GM21423 (cell line): ENCODE measurements around the gene TCF4.

Experiments
- ATAC-seq: cut with Tn5 transposase; IDR thresholded peaks from one replicate; pipeline ENCODE4 v1.9.1; 2021; ENCODE audit warnings: mild to moderate bottlenecking, moderate library complexity; ENCODE audit not compliant: unreplicated experiment

TCF4 gene

DNA sequence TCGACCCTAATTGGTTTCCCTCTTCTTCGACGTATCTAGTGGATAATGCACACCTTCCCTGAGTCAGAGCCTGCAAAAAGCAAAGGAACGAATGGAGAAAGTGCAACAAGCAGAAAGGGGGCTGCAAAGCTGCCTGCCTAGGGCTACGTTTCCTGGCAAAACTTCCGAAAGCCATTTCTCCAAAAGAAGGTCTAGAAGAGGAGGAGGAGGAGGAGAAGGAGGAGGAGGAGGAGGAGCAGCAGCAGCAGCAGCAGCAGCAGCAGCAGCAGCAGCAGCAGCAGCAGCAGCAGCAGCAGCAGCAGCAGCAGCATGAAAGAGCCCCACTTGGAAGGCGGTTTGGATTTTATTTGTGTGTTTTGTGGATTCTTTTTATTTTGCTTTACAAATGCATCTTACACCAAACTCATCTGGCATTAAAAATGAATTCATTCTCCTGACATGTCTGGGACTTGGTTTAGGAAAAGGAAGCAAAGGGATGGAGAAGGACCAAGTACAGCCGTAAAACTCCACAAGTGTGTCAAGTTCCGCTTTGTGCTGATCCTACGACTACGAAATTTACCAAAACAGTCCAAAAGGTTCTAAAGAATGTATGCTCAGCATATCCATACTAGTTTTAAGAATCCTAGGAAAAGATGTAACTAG lies 2.0 kb downstream of the TCF4 start:
- no peak for ATAC-seq

DNA sequence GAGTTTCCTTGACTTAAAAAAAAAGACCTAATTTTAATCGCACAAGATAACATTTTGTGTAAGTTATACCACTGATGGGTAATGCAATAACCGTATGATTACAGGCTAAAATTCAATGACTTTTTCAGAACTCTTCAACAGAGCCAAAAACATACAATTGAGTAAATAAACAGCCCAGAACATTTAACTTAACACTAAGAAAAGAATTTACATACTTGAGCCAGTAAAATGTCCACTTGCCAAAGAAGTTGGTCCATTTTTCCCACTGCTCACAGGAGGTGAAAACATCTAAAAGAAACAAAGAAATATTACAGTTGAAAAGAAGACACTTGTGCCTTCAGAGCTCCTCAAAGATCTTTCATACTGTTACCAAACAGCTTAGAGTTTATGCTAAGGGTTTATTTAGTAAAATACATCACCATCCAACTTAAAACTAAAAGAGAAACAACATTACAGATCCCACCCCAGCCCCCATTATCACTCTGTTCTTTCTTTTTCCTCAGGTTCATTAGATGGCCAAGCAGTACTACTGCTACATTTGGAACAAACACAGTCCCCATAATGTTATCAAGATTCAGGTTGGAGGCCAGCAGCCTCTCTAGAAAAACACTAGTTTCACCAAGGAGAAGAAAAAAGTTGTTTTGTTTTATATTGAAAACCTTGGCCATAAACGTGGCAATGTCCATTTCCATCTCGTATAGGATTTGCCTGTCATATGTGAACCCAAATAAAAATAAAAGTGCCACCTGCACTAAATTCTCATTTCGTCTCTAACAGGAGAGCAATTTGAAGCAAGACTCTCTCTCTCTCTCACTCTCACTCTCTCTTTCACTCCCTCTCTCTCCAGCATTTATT lies 2.7 kb downstream of the TCF4 start:
- ATAC-seq: no peak

DNA sequence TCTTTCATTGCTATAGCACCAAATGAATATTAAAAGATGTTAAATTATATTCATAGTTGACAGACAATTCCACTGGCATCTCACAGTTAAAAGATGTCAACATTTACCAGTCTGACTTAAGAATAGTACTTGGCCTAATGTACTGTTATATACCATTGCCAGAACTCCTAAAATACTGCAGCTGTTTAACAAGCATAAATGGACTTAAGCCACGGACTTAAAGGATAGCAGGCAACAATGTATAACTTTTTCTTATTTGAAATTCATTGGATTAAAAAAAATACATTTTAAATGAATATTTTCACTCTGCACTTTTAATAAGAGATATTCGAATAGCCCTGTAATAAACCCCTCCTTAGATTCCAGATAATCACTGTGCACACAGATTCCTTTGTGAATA lies 3.8 kb downstream of the TCF4 start:
- no peak for ATAC-seq

DNA sequence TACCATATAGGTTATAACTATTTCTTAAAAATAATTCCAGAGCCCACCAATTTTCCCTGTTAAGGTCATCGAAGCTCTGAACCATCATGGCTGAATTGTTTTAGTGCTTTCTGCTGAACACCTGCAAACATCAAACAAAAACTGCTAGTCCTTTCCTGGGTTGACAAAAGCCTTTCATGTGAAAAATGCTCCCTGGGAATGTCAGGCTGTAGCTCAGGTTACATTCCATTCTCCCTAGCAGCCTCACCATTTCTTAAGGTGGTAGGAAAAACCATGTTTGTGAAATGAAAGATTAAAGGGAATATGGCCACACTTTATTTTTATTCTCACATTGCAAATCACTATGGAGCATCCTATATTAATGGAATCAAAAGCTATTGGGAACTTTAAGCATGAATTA lies 5.7 kb downstream of the TCF4 start:
- ATAC-seq: no peak

DNA sequence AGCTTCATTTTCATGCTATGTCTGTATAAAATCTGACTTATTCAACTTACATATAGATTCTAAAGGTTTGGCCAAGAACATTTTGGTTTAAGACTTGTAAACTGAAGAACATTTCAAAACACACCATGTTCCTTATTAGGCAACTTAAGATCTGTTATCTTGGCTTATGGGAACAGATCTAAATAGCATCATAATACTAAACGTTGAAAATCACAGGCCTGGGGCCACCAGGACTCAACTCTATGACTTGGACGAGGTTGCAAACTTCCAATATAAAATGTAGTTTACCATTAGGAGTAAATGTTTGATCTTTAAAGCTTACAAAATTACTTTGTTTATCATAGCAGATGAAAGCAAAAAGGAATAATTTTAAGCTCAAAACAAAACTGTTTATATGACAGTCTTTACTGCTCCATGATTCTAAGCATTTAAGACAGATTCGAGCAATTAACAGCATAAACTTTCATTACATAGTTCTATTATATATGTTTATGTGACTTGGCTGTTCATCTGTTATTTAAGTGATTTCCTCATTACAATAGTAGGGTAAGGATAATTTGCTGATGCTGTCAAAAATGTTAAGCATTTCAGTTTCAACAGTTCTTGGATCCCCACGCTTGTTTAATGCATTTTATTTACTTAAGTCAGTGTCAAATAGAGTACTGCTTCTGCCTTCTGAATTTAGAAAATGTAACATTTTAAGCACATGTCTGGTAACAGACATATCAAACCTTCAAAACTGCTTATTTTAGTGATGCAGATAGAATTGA lies 8.3 kb downstream of the TCF4 start:
- ATAC-seq: no peak

DNA sequence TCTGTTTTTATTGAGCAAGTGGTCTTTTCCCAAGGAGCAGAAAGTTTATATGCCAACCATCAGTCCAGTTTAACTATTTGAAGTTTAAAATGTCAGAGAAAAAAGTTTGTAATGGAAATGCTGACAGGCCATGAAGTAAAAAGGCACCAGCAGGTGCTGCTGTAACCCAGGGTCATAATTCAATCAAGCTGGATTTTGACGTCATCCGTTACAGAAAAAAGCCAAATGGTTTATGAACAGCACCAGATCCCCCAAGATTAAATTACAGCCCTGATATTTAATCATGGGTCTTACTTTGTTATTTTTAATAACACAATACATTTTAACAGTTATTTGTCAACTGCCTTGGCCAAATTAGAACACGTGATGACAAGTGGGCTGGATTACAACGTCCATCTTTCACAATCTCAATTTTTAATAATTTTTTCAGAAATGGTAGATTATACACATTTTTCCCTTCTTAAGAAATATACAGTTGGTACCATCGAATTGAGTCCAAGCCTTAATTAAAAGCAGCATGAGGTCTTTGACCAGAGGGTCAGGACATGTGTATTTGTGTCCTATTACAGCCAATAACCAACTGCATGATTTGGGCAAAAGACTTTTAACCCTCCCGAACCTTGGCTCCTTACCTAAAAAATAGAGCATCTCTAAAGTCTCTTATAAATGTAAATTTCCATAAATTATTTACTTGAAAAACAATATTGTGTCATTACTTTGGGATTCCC lies 10.0 kb downstream of the TCF4 start:
- no peak for ATAC-seq

DNA sequence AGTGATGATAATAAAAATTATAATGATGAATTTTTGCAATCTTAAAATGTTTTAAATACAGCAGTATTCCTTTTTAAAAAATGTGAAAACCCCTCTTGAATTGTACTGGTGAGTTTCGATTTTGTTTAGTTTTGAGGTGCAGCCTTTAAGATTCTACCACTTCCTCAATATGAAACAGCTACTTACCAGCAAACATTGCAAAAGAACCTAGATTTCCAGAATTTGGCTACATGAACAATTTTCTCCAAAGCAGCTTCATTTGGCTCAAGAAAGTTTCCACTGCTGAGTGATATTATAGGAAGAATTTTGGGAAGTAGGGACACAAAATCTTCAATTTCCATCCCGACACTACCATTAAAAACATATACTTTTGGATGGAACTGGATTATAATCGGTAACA lies 12.0 kb downstream of the TCF4 start:
- ATAC-seq: no peak

DNA sequence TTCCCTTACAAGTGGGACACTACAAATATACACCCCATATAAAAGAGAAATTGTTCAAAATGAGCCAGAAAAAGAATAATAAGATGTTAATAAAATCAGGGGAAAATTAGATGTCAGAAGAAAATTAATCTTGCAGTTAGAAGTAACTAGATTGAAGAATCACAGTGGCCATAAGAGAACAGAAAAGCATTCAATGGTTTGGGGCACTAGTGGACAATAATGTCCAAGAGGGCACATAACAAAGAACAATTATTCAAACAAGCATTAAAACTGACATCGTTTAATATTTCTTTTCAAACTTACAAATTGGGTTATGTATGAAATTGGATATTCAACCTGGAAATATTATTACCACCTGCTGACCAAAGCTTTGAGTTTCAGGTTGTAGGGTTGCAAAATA lies 12.9 kb downstream of the TCF4 start:
- ATAC-seq: no peak

DNA sequence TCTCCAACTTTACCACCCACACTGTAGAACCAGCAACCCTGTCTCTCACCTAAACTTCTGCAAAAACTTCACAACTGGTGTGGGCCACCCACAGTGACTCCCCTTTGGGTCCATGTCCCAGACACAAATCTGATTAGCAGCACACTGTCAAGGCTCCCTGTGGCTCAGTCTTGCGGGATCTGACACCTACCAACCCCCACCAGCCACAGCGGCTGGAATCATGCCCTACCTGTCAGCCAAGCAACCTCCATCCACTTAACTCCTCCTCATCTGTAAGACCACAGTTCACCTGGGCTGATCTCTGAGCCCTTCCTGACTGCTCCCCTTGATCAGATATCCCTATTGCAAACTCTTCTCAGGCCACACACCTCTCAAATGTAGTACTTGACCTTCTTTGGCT lies 14.6 kb downstream of the TCF4 start:
- no peak for ATAC-seq

DNA sequence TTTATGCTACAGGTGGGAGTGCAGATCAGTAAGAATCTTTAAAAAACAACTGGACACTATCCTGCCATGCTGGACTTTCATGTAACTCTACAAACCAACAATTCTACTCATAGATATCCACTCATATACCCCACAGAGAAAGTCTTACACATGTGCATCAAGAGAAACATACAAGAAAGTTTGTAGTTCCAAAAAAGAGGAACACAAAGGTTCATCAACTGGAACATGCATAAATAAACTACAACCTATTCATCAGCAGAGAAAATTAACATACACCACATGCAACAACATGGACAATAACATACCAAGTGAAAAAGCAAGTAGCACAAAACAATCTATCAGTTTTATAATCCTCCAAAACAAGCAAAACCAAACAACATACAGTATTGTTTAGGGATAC lies 17.0 kb downstream of the TCF4 start:
- no peak for ATAC-seq

DNA sequence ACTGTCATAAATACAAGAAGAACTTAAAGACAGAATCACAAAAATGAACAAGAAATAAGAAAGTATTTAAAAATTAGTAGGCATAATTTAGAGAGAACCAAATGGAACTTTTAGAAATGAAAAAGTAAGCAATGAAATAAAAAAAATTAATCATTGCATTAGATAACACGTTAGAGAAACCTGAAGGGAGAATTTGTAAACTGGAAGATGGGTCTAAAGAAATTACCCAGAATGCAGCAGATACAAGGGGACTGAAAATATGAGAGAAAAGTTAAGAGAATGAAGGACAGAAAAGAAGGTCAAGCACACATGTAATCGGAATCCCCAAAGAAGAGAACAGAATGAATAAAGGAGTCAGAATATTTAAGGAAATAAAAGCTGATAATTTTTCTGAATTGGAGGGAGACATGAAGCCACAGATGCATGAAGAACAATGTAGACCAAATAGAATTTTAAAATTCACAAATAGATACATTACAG lies 21.5 kb downstream of the TCF4 start:
- ATAC-seq: no peak

DNA sequence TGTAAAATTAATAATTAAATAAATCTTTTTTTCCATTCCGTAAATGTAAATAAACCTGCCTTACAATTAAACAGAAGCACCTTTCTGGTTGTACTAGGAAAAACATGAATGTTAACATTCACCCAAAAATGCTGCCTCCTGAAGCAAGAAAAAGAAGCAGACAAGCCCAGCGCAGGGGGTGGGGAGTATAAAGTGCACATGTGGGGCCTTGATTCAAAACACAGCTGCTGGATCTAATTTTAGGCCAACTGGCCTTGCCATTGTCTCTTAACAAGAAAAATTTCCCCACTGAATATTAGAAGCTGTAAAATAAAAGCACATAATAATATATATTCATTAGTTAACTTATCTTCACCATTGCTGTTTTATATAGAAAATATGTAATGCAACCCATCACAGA lies 28.3 kb downstream of the TCF4 start:
- no peak for ATAC-seq

DNA sequence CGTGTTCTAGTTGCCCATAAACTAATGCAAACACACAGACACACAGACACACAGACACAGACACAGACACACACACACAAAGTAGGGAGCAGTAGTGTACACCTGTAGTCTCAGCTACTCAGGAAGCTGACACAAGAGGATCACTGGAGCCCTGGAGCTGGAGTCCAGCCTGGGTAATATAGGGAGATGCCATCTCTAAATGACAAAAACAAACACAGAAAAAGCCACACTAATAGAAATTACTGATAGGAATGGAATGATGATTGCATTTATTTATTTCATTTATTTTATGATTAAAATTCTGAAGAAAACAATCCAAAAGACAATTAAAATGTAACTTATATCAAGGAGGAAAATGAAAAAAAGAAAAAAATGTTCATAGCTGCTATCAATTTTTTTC lies 30.8 kb downstream of the TCF4 start:
- no peak for ATAC-seq

DNA sequence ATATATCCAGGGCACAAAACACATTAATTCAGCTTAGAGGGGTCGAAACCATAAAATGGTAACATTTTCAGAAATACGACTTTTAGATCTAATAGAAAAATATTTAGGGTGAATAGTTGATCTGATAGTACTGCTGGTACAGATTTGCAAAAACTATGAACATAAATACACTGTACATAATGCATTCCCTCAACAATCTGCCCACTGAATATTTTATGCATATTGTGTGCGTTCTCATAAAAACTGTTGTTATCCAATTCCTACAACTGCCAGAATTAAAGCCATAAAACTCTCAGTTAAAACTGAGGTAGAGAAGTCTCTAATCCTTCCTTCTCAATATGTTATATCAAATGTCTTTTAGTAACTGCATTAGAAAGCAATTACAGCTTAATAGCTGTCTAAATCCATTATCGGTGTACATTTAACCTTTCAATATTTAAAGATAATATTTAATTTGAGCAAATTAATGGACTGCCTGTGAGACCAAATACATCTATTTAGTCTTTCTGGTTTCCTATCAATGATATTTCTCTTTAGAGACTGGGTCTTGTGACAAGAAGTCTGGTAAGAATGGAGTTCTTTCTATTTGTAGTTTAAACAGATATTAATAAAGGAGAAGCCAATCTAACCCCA lies 32.5 kb downstream of the TCF4 start:
- ATAC-seq: no peak

DNA sequence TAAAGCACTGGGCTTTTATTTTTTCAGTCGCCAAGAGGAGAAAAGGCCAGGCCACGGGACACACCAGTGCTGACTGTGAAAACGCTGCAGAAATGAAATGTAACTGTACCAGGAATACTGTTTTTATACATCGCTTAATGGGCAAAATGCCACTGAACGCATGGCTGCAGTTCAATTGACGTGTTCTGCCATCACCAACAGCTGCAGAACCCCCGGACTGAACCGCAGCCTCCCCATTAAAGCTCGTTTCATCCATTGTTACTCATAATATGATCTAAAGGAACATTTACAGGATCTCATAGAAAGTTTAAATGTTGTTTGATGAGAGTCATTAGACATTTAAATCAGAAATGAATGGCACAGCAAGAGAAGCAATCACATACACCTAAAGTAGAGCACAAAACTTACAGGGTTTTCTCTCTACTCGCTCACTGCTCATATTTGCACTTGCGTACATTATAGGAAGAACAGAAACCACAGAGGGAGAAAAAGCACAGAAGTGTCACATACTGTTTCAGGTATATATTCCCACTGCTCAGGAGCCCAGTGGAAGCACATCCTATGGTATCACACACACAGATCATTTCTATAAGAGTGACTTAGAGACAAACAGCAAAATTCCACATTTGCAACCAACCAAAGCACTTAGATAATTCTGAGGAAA lies 35.3 kb downstream of the TCF4 start:
- ATAC-seq: no peak

DNA sequence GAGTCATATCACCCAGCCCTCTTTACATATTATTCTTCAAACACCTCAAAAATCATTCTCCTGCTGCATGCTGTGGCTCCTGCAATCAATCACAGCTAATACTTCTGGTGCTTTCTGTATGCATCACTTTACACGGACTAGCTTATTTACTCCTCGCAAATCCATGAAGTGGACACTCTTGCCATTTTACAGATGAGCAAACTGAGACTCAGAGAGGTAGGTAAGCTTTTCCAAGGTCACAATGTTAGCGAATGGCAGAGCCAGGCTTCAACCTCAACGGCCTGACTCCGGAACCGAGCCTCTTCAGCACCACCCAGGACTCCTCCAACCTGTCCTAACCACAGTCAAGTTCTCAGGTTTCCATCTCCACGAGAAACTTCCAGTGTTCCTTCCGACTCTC lies 36.8 kb downstream of the TCF4 start:
- ATAC-seq: no peak

DNA sequence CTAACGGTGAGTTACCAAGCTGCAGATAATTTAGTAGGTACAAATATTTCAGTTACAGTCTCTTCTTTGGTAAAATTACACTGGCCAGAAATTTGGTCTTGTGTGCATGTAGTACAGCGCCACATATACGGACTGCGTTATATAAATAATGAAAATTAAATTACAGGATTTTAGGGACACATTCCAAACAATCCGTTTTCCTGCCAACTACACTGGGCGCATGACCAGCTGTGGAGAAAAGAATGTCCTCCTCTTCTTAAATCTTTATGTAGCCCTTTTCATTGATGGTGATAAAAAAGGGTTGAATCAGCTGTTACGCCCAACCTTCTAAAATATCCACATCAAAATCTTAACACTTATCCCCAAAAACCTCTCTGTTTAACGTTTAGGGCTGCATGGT lies 37.5 kb downstream of the TCF4 start:
- ATAC-seq: no peak

DNA sequence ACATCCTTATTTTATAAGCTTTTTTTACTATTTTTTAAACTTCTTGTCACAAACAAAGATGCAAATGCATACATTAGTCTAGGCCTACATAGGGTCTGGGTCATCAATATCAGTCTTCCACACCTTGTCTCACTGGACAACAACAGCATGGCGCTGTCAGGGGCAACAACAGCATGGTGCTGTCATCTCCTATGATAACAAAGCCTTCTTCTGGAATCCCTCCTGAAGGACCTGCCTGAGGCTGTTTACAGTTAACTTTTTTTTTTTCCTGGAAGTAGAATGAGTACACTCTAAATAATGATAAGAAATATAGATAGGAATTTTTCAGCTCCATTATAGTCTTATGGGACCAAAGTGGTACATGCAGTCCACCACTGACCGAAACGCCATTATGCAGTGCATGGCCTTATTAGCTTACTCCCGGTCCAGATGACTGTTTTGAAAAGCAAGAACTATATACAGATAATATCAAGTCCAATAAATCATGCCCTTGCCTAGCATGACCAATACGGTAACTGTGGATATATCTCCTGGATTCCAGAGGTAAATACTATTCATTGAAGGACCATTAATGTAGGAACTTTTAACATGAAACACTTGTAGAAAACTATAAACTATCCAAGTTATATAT lies 38.4 kb downstream of the TCF4 start:
- ATAC-seq: no peak

DNA sequence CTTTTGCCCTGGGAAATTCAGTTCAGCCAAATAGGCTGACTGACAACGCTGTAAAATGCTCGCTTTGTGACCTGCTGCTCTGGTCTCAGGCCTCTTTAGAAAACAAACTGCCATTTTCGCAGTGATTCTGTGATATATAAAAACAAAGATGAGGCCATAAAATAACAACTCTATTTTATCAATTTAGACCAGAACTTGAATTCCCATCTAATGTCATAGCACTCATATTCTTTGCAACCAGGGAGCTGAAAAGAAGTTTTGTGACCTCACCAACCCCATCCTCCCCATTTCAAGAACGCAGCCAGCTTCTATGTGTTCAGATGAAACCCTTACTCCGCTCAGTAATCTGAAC lies 40.3 kb downstream of the TCF4 start:
- no peak for ATAC-seq
